HG03066 (cell line): ENCODE results near the gene SCYGR4.
"Not testable (repeated sequence)": the region's sequence is repeated elsewhere in the genome, so short reads cannot be mapped to it uniquely, and the experiment has no call there.

Source experiments
- ATAC-seq: cut with Tn5 transposase; IDR thresholded peaks from one replicate; pipeline ENCODE4 v1.9.1; 2021; ENCODE audit warnings: low read depth; ENCODE audit not compliant: unreplicated experiment

The SCYGR4 gene

GRCh38 chr2:227665189-227665940 is 48.1 kb downstream of the SCYGR4 start:
- no peak for ATAC-seq

DNA sequence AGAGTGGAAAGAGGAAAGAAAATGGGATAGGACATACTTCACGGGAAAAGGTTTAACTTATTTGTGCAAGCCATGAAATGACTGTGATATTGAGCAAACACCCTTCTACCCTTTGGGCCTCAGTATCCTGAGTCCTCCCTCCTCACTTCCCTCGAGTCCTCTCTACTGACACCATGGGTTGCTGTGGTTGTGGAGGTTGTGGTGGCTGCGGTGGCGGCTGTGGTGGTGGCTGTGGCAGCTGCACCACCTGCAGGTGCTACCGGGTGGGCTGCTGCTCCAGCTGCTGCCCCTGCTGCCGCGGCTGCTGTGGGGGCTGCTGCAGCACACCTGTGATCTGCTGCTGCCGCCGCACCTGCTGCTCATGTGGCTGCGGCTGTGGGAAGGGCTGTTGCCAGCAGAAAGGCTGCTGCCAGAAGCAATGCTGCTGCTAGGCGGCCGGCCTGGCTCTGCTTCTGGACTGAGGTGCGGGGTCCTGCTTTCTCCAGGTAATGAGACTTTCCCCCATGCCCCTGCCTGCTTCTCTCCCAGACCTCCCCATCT is 49.4 kb downstream of the SCYGR4 start, which contains the start of gene SCYGR5:
TSS of gene SCYGR5 (plus strand) at position 174 of the 540 bp plus-strand sequence. CDS start at position 174, 0 bp downstream.
- not testable (repeated sequence) for ATAC-seq
